GM18858 (cell line): ENCODE data around the gene AMY2A.
"Not testable (repeated sequence)": the region's sequence is repeated elsewhere in the genome, so short reads cannot be mapped to it uniquely, and the experiment has no call there.

Experiments
- ATAC-seq: cut with Tn5 transposase; IDR thresholded peaks from one replicate; pipeline ENCODE4 v1.9.1; 2021; ENCODE audit not compliant: unreplicated experiment

The AMY2A gene

DNA sequence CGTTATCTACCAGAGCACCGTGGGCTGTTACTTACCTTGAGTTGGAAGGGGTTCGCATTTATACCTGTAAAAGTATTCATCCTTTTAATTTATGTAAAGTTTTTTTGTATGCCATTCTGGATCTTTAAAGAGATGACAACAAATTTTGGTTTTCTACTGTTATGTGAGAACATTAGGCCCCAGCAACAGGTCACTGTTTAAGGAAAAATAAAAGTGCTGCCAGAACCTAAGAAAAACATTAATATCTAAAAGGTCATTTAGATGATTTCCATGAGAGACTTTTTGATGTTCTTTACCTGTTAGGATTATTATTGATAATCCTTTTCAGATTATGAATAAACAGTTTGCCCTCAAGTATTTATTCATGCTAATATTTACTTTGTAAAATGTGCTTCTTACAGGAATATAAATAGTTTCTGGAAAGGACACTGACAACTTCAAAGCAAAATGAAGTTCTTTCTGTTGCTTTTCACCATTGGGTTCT, at the start of gene AMY2A:
TSS of gene AMY2A (plus strand) at position 434 of the 484 bp plus-strand sequence. CDS start at position 448, 14 bp downstream.
- ATAC-seq, result not testable (repeated sequence)

GRCh38 chr1:103569493-103569892, 47.7 kb upstream of the AMY2A start:
- no peak for ATAC-seq

- ATAC-seq, result not testable (repeated sequence)
These were observed 45.9 kb upstream of the AMY2A start, which contains the start of gene AMY2B for GRCh38 chr1:103571289-103571688. TSS of gene AMY2B (plus strand) at chr1:103571589. CDS start at chr1:103571603, 14 bp downstream.

DNA sequence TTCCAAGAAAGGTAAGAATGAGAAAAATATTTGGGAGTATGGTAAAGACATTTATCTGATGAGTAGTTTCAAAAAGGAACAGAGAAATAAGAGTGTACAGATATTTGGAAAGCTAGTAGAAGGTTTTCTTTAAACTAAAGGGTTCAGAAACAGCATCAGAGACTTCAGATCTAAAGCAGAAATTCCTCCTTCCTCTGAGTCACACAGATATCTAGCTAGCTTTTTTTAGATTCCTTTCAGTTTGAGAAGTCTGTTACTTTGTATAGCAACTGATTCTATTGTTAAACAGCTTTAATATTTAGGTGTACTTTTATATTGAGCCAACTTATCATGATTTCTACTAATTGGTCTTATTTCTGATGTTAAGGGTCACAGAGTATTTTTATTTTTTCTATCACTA, 41.2 kb upstream of the AMY2A start:
- peak; percentile 82 for ATAC-seq

DNA sequence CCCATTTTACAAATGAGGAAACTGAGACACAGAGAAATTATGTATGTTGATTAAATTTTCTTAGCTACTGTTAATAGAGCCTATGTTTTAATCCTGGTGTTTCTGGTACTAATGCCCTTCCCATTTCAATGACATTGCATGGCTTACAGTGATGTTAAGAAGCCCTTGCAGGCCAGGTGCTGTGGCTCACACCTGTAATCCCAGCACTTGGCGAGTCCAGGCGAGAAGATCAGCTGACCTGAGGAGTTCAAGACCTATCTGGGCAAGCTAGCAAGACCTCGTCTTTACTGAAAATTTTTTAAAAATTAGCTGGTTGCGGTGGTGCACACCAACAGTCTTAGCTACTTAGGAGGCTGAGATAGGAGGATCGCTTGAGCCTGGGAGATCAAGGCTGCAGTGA, 40.4 kb upstream of the AMY2A start:
- ATAC-seq, result not testable (repeated sequence)

GRCh38 chr1:103582464-103582863, 34.8 kb upstream of the AMY2A start:
- ATAC-seq, result no peak

- no peak for ATAC-seq
These were observed 33.3 kb upstream of the AMY2A start for GRCh38 chr1:103583887-103584286.

- ATAC-seq, result no peak
These were observed 32.7 kb upstream of the AMY2A start for GRCh38 chr1:103584537-103584936.

DNA sequence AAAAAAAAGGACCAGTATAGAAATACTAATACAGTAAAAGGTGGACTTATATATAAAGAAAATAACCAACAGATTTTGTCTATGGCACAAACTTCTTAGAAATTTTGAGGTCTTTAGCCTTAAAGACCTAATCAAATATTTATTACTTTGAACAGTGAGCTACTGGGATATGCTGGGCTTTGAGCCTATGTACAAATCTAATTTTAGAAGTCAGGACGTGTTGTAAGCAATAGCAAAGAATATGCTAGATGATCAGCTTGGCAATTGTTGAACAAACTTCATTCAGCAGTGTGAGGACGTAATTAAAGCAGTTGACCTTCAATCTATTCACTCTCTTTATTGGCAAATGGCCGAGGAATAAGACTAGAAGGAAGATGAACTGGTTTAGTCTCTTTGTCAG, 14.5 kb upstream of the AMY2A start:
- not testable (repeated sequence) for ATAC-seq

- ATAC-seq, result no peak
These were observed 865 bp upstream of the AMY2A start for GRCh38 chr1:103616362-103616761.

DNA sequence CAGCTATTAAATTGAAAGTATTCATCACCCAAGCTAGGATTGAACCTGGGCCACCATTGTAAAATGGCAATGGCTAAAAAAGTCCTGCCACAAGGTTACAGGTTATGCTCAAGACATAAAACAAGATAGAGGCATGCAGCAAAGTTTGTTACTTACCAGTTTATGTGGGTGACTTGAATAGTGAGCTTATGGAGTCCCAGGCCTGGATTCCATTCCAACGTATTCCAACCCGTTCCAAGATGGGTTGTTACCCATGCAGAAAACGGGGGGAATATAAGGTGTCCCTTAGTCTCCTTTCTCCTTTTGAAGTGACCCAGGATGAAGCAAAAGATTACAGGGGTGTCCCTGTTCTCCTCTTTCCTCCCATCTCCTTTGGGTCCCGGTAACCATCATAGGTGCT, 10.2 kb downstream of the AMY2A start:
- ATAC-seq, result not testable (repeated sequence)

GRCh38 chr1:103641194-103641593, 24.0 kb downstream of the AMY2A start:
- not testable (repeated sequence) for ATAC-seq

DNA sequence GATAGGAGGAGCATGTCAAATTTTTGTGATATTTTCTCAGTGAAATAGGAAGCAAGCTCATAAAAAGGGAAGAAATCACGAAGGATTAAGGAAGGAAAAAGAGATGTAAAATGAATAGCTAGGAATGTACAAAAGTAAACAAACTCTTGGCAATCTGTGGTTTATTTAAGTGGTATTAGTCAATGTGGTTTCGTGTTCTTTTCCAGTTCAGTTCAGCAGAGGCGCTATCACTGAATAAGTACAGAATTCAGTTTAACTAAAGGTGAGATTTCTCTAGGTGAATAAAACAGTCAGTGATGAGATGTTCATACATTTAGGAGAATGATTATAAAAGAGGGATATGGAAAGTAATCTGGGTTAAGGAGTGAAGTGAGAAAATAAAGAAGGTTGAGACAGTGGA, 26.7 kb downstream of the AMY2A start:
- ATAC-seq, result not testable (repeated sequence)

DNA sequence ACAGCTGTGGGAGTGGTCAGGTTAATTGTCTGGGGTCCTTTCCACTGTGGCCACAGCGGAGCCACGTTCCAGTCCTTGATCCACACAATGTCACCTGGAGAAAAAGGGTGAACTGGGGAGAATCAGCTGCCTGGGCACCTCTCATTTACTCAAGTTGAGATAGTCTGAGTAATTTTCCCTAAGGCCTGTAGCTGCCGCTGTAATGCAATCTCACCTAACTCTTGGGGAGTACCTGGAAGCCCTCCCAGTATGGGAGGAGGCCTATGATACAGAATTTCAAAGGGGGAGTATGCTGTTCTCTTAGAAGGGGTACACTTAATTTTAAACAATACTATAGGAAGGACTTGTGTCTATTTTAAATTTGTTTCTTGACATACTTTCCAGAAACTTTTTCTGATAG, 33.1 kb downstream of the AMY2A start:
- ATAC-seq, result not testable (repeated sequence)

GRCh38 chr1:103650889-103651288, 33.7 kb downstream of the AMY2A start:
- ATAC-seq, result not testable (repeated sequence)

DNA sequence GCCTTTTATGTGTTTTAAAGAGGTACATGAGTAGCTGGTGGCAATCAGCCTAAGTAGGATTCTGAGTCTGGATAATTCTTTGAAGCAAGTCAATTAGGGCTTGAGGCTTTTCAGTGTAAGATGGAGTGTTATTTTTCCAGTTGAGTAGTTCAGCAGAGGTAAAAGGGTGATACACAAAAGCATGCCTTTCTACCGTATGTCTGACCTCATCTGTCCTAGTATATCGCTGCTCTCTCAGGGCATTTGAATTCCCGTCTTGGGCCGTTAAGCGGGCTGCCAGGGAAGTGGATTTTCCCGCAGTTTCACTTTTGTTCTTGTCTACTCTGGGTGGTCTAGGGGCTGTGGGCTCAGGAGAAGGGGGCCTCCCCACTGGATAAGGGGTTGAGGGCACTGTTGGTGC, 36.9 kb downstream of the AMY2A start:
- ATAC-seq, result not testable (repeated sequence)

DNA sequence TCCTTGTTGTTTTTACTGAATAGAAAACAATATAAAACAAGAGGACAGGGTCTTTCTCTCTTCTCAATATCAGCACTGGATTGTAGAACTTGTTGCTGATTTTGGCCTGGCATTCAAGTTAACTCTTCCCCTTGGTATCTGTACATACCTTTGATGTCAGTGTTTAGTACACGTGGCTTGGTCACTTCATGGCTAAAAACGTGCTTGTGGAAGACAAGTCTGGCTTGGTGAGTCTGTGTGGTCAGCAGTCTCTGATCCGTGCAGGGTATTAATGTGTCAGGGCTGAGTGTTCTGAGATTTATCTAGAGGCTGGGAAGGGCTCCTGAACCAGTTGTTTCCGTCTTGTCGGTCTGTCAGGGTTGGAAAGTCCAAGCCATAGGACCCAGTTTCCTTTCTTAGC, 38.2 kb downstream of the AMY2A start, which contains the start of gene AMY1A:
TSS of gene AMY1A (plus strand) at position 301 of the 400 bp plus-strand sequence. CDS start 571 bp downstream, outside the sequence.
- ATAC-seq, result not testable (repeated sequence)
